A673 (cell line): ENCODE data around the gene CIITA. TPM values are rescaled to one million over a fixed set of nuclear protein-coding genes. Genes with fewer than 3 reads are reported as not detected.

Source experiments
- BruUV-seq: library from RNA; stranded (reverse); fragments of 400-500 nt; replicated peaks from 2 replicates; lab custom pipeline; 2021; lab: Mats Ljungman, UMichigan
- CTCF ChIA-PET: fragments of 300-600 bp; sonication (Branson Sonifier 250); formaldehyde crosslinking; loops from one replicate; lab custom pipeline; 2022; ENCODE audit warnings: antibody characterized with exemption; lab: Charles Lee
- POLR2A ChIA-PET: fragments of 300-600 bp; sonication (Branson Sonifier 250); formaldehyde crosslinking; loops from one replicate; lab custom pipeline; 2022; ENCODE audit warnings: antibody characterized with exemption; ENCODE audit not compliant: low non-redundant PET; lab: Charles Lee
- DNase-seq: peaks from one replicate; pipeline ENCODE4 v3.0.0-alpha.2; 2015; ENCODE audit warnings: low spot score
- H3K27ac ChIP-seq: fragments of 200-600 bp; sonication (generic); 2 replicates; pipeline ENCODE4 v1.5.1; 2016; ENCODE audit warnings: mixed run types, low read depth, mild to moderate bottlenecking, mixed read lengths, antibody characterized with exemption, low read length; ENCODE audit not compliant: poor library complexity, severe bottlenecking
- H3K27me3 ChIP-seq: fragments of 200-600 bp; sonication (generic); replicated peaks from 2 replicates; pipeline ENCODE4 v1.6.1; 2017; ENCODE audit warnings: mixed run types, low read depth, mild to moderate bottlenecking, mixed read lengths, antibody characterized with exemption, low read length; ENCODE audit not compliant: insufficient read depth, poor library complexity
- H3K36me3 ChIP-seq: fragments of 200-600 bp; sonication (generic); 2 replicates; pipeline ENCODE4 v1.6.1; 2016; ENCODE audit warnings: mixed run types, mild to moderate bottlenecking, mixed read lengths, antibody characterized with exemption, low read length; ENCODE audit not compliant: insufficient read depth, poor library complexity, severe bottlenecking
- H3K4me1 ChIP-seq: fragments of 200-600 bp; sonication (generic); 2 replicates; pipeline ENCODE4 v1.6.1; 2017; ENCODE audit warnings: mixed run types, mild to moderate bottlenecking, mixed read lengths, antibody characterized with exemption, low read length; ENCODE audit not compliant: insufficient read depth, poor library complexity, severe bottlenecking
- H3K4me3 ChIP-seq: fragments of 200-600 bp; sonication (generic); 2 replicates; pipeline ENCODE4 v1.5.1; 2016; ENCODE audit warnings: low read depth, mixed run types, mild to moderate bottlenecking, mixed read lengths, low read length; ENCODE audit not compliant: poor library complexity, severe bottlenecking
- H3K9me3 ChIP-seq: fragments of 200-600 bp; sonication (generic); 2 replicates; pipeline ENCODE4 v1.6.1; 2016; ENCODE audit warnings: mixed run types, low read depth, mild to moderate bottlenecking, mixed read lengths, antibody characterized with exemption, low read length; ENCODE audit not compliant: poor library complexity, severe bottlenecking
- CTCF ChIP-seq: fragments of 300-800, 200-600 bp; sonication (generic); conservative IDR thresholded peaks from 2 replicates; pipeline ENCODE4 v1.5.1; 2017; ENCODE audit warnings: low read depth, mild to moderate bottlenecking, antibody characterized with exemption, low read length, moderate library complexity, mixed read lengths
- EZH2 ChIP-seq: fragments of 200-600 bp; sonication (generic); IDR thresholded peaks from 2 replicates; pipeline ENCODE4 v1.6.1; 2017; ENCODE audit warnings: borderline replicate concordance, low read depth, mild to moderate bottlenecking, mixed read lengths, antibody characterized with exemption, low read length; ENCODE audit not compliant: poor library complexity, severe bottlenecking
- intact Hi-C: fragments of 100-400 bp; cut with micrococcal nuclease; formaldehyde crosslinking; loops from one replicate; pipeline ENCODE4 v1.10.0; 2022; ENCODE audit not compliant: unreplicated experiment
- total RNA-seq: library from RNA; stranded (reverse); gene quantifications from 2 replicates; pipeline ENCODE4 v1.2.3, GENCODE V29; 2021

The CIITA gene
- total RNA-seq, 1 experiment from 2014 or later: not detected

- BruUV-seq: no TSS peak
- DNase-seq: no peak
- Histone ChIP-seq H3K27ac (no peak overlapping the region), H3K27me3 (no peaks in the 10 kb centered on the region), H3K36me3 (no peaks in the 10 kb centered on the region), H3K4me1 (peaks cover 7% of the 10 kb centered on the region), H3K4me3 (no peak overlapping the region), H3K9me3 (no peaks in the 10 kb centered on the region)
- intact Hi-C loops: no loop called here
- CTCF ChIA-PET: no interaction called here
- POLR2A ChIA-PET: no interaction called here
- TF ChIP-seq EZH2 (no peak), CTCF (no peak)
These were observed 58.4 kb downstream of the CIITA start for GRCh38 chr16:10935226-10935915.

- H3K9me3 ChIP-seq: no peaks in the 10 kb centered on the region
- H3K27ac ChIP-seq: no peak overlapping the region
- TF ChIP-seq EZH2: no peak
- TF ChIP-seq CTCF: no peak
- ChIA-PET CTCF (no interaction called here), POLR2A (no interaction called here)
- no peaks in the 10 kb centered on the region for H3K36me3 ChIP-seq
- BruUV-seq: no TSS peak
- intact Hi-C loops: no loop called here
- no peak overlapping the region for H3K4me3 ChIP-seq
- H3K27me3 ChIP-seq: no peaks in the 10 kb centered on the region
- DNase-seq: no peak
- peaks cover 13% of the 10 kb centered on the region for H3K4me1 ChIP-seq
These were observed 59.4 kb downstream of the CIITA start for GRCh38 chr16:10936272-10936984.

GRCh38 chr16:10937068-10937859 is 60.3 kb downstream of the CIITA start:
- H3K36me3 ChIP-seq: no peaks in the 10 kb centered on the region
- intact Hi-C loops: no loop called here
- H3K27me3 ChIP-seq: no peaks in the 10 kb centered on the region
- H3K9me3 ChIP-seq: no peaks in the 10 kb centered on the region
- no peak for DNase-seq
- CTCF ChIA-PET: no interaction called here
- H3K27ac ChIP-seq: no peak overlapping the region
- no TSS peak for BruUV-seq
- TF ChIP-seq CTCF: no peak
- TF ChIP-seq EZH2: no peak
- POLR2A ChIA-PET: no interaction called here
- no peak overlapping the region for H3K4me3 ChIP-seq
- peaks cover 13% of the 10 kb centered on the region for H3K4me1 ChIP-seq
